HG02973 (cell line): Measurements from ENCODE around the gene BCL2L13.
"Not testable (repeated sequence)": the region's sequence is repeated elsewhere in the genome, so short reads cannot be mapped to it uniquely, and the experiment has no call there.

ENCODE experiments used
- ATAC-seq: cut with Tn5 transposase; IDR thresholded peaks from one replicate; pipeline ENCODE4 v1.9.1; 2021; ENCODE audit warnings: moderate library complexity; ENCODE audit not compliant: unreplicated experiment

The BCL2L13 gene

DNA sequence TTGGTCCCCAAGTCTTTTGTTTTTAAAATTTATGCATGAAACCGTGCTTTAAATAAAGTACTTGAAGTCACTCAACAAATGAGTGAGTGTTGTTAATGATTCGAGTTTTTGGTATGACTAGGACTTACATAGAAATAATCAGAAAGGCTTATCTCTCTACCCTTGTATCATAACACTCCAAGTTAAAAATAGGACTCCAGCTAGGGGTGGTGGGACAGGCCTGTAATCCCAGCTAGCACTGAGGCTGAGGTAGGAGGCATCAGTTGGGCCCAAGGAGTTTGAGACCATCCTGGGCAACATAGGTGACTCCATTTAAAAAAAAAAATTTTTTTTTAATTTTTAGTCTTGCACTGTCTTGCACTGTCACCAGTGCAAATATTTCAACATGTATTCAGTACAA, 55.6 kb downstream of the BCL2L13 start:
- no peak for ATAC-seq

DNA sequence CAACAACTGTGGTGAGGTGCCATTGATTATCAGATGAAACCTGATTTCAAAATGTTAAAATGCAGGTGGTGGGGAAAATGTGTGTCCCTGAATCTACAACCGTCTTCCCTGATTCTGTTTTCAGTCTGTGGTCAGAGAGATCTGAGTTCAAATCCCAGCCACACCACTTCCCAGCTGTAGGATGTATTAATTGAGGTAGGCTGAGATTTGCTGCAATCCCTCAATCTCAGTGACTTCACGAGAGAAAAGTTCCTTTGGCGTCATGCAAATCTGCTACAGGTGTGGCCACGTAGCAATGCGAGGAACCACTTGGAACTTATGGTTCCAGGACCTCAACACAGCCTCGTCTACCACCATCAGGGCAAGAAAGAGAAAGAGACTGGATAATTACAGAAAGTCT, 56.2 kb downstream of the BCL2L13 start:
- ATAC-seq, result no peak

DNA sequence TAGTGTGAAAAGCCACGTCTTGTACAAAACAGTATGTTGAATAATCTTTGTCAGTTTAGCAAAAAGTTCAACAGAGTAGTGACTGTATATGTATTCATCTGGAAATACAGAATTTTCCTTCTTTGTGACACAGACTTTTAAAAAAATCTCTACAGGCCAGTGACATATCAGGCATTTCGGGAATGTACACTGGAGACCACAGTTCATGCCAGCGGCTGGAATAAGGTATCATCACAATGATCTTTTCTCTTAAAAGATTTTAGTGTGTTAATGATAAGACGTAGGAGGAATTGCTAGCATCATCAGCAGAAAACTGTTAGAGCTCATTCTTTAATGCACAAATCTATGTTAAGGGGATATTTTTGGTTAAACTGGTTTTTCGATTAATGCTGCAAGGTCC, 57.4 kb downstream of the BCL2L13 start:
- ATAC-seq, result no peak

DNA sequence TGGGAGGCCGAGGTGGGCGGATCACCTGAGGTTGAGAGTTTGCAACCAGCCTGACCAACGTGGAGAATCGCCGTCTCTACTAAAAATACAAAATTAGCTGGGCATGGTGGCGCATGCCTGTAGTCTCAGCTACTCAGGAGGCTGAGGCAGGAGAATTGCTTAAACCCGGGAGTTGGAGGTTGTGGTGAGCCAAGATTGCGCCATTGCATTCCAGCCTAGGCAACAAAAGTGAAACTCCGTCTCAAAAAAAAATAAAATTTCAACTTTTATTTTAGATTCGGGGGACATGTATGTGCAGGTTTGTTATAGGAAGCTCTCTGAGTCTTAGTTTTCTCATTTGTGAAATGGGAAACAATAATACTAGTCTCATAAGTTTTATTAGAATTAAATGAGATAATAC, 58.6 kb downstream of the BCL2L13 start:
- not testable (repeated sequence) for ATAC-seq

DNA sequence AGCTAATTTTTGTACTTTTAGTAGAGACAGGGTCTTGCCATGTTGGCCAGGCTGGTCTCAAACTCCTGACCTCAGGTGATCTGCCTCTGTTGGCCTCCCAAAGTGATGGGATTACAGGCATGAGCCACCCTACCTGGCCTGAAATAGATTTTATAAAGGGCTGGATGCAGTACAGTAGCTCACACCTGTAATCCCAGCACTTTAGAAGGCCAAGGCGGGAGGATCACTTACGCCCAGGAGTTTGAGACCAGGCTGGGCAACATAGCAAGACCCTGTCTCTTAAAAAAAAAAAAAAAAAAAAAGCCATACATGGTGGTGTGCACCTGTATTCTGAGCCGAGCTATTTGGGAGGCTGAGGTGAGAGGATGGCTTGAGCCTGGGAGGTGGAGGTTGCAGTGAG, 59.7 kb downstream of the BCL2L13 start:
- not testable (repeated sequence) for ATAC-seq

DNA sequence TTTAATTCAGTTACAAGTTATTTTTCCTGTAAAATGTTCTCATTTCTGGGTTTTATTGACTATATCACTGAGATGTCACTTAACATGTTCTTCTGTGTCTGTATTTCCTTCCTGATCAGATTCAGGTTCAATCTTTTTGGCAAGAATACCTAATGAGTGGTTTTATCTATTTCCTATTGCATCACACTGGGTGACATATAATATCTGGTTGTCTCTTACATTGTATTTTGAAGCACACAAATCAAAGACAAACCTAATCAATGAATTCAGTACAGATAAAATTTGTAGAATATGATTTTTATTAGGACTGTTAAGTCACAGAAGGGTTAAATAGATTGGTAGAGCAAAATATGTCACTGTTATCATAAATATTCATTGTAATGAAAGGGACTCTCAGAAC, 60.4 kb downstream of the BCL2L13 start:
- no peak for ATAC-seq

DNA sequence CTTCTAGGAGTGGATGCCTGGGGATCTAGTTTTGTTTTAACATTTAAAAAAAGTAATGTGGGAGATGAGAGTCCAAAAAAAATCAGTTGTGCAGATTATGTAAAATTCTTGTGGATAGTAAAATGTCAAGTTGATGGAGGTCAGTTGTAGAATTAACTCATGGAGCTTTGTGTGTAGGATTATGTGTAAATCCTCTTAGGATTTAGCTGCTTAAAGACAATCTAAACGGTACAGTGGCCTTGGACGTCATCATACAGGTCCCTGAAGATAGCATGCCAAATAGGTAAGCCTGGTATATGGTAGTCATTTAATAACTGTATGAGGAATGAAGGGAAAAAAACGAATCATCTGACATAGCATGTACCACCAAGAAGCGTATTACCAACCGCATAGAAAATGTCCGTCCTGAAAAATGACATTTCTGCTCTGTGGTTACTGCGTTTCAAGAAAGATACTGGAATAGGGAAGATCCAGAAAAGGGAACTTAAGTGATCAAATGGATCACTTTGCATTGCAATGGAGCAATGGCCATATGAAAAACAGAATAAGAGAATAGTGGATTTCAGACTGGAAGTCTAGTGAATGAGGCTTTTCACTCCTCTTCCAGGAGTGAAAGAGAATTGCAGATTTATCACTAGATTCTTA, 61.3 kb downstream of the BCL2L13 start:
- no peak for ATAC-seq

DNA sequence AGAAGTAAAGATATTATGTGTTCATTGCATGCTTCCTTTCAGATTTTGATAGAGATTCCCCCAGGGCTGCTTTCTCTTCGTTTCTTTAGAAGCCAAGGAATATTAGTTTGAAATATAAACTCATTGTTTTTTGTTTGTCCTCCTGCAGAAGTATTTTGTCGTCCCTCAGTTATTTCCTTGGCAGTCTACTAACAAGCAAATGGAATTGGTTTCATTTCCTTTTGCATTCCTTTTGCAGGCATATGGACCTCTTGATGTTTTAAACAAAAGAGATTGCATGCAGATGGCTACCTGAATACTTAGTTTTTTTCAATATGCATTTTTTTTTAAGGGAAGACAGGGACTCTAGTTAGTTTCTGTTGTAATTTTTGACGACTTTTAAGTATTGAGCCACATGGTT, 62.2 kb downstream of the BCL2L13 start:
- no peak for ATAC-seq

DNA sequence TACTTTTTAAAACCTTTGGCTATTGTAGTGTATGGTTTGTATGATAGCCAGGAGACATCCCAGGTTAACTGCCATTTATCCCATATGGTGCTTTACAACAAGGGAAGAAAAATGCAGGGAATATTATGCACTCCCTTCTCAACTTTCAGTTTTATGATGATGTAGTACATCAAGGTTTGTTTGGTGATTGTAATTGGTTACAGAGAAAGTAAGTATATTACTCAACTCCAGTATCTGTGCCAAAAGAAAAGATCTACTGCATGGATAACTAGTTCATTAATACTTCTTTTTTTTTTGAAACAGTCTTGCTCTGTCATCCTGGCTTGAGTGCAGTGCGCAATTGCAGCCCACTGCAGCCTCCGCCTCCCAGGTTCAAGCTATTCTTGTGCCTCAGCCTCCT, 65.3 kb downstream of the BCL2L13 start:
- ATAC-seq, result no peak

DNA sequence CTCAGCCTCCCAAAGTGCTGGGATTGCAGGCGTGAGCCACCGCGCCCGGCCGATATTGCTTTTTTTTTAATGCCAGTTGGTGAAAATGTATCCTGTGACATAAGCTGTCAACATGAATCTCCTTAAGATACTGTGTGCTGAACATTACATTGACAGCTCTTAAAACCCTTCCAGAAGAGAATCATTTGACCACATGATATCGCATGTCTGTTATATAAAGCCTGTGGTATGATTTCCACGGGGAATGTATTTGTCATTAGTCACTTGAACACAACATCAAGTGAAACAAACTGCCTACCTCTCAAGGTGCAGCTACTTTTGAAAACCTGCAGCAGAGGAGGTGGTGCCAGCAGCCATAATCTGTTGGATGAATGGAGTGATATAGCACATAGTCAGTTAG, 67.0 kb downstream of the BCL2L13 start:
- ATAC-seq, result no peak

DNA sequence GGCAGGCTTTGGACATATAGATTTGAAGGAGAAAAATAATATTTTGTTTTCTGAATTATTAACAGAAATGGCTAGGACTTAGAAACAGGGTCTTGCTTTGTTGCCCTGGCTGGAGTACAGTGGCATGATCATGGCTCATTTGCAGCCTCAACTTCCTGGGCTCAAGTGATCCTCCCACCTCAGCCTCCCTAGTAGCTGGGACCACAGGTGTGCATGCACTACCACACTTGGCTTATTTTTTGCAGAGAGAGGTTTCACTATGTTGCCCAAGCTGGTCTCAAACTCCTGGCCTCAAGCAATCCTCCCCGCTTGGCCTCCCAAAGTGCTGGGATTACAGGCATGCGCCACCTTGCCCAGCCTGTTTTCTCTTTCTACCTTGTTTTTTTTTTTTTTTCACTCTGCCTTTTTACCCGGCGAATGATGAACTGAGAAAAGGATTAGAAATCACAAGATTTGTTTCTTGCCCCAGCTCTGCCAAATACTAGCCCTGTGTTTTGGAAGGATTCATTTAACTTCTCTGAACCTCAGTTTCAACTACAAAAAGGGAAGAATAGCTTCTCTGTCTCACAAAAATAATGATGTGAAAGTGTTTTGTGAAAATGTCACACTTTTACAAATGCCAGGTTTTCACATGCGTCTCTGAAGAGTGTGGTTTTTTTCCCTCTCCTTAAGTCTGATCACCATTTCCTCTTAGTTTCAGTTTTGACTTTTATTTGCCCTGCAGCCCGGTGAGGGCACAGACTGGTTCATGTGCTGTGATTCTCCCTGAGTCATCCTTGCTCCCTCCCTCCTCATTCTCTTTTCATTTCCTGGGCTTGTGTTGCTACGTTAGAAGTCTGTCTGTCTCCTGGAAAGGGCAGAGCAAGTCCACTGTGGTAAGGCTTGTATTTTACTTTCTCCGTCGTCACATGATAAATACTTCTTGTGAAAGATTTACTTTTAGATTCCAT, 67.7 kb downstream of the BCL2L13 start:
- ATAC-seq, result peak; percentile 69

DNA sequence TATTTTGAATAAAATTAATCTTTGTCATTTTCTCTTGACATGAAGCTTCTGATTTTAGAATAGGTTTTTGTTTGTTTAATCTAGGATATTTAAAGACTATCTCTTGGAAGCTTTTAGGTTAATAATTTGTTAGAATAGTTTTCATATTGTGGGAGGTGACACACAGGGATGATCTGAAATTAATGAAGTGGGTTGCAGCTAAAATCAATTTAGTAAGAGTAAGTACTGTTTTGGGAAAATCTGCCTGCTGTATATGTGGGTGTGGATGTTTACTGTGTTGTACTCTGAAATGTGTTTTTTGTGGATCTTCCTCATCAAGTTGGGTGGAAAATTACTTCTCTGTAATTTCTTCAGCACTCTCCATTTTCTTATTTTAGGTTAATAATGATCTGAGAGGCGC, 68.4 kb downstream of the BCL2L13 start:
- no peak for ATAC-seq

DNA sequence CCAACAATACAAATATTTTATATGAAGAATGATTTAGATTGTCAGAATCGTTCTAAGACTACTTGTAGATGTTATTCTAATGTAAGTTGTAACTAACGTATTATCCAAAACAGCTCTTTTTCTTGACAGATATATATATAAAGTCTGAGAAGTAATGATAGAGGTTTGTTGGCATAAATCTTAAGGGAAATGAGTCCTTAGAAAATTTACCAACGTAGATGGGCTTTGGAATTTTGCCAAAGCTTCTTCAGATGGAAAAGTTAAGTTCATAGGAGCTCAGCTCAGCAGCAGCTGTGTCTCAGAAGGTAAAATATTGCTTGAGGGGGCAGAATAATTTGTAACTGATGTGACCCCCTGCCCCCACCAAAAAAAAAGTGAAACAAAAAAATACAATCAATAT, 69.0 kb downstream of the BCL2L13 start:
- ATAC-seq, result no peak

DNA sequence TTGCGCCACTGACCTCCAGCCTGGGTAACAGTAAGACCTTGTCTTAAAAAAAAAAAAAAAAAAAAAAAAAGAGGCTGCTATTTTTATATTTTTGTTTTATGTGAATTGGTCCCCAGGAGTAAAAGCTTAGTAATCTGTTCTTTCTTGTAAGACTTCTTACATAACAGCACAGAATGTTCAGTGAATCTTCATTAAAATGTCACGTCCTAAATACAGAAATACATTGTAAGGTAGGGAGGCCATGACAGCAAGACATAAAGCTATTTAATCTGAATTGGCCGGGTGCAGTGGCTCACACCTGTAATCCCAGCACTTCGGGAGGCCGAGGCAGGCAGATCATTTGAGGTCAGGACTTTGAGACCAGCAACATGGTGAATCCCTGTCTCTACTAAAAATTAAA, 71.5 kb downstream of the BCL2L13 start:
- ATAC-seq, result no peak

DNA sequence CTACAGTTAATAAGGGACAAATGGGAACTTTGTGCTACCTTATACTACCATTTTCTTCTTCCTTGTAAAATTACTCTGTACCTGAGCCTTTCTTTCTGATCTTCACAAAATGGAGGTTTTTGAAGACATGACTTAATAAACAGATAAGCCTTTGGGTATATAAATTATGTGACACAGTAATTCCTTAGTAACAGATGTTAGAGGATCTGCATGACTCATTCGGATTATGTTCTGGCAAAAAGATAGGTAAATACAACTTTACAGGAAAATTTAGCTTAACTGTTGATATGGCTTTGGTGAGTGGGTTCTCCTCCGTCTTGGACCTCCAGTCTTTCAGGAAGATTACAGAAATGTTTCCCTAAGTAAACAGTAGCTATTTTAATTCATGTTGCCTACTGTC, 73.9 kb downstream of the BCL2L13 start:
- no peak for ATAC-seq

DNA sequence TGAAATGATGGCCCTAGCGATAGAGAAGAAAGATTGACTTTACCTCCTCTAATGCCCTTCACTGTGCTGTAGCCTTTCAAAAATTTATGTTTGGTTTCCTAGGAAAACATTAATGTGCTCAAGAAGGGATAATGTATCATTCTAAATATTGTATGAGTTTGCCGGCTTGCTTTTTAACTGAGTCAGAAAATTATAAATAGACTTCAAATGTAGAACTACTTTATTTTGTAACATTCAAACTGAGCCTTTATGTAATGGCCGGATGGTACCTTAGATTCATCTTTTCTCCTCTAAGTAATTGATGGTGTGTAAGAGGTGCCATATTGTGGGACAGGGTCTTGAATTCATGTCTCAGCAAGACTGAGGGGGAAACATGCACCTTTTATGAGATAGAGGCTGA, 78.0 kb downstream of the BCL2L13 start:
- ATAC-seq, result no peak

DNA sequence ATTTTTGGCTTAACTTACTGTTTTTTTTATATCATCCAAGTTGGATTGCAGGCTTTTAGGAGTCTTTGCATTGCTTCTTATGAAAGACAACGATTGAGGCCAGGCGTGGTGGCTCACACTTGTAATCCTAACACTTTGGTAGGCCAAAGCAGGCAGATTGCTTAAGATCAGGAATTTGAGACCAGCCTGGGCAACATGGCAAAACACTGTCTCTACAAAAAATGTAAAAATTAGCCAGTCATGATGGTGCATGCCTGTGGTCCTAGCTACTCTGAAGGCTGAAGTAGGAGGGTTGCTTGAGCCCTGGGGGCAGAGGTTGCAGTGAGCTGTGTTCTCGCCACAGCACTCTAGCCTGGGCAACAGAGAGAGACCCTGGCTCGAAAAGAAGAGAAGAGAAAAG, 79.2 kb downstream of the BCL2L13 start:
- no peak for ATAC-seq

DNA sequence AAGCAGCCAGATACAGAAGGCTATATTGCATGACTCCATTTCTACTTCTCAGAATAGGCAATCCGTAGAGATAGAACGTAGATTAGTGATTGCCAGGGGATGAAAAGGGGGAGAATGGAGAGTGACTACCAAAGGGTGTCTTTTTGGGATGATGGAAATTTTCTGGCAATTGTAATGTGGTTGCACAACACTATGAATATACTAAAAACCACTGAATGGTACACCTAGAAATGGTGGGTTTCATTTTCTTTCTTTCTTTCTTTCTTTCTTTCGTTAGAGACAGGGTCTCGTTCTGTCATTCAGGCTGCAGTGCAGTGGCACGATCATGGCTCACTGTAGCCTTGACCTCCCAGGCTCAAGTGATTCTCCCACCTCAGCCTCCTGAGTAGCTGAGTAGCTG, 81.4 kb downstream of the BCL2L13 start:
- ATAC-seq, result no peak

DNA sequence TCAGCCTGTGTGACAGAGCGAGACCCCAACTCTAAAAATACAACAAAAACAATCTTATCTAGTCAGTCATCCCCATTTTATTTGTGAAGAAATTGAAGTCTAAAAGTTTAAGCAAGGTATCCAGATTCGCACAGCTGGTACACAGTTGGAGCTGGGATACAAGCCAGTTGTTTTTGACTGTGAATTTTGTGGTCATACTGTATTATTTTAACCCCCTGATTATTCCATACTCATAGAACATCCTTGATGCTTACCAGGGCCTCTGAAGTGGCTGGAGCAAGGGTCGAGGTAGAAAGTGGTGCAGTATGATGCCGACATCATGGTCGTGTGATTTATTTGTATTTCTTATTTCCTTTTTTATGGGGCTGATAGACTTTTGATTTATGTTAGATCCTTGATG, 85.7 kb downstream of the BCL2L13 start:
- ATAC-seq, result no peak

DNA sequence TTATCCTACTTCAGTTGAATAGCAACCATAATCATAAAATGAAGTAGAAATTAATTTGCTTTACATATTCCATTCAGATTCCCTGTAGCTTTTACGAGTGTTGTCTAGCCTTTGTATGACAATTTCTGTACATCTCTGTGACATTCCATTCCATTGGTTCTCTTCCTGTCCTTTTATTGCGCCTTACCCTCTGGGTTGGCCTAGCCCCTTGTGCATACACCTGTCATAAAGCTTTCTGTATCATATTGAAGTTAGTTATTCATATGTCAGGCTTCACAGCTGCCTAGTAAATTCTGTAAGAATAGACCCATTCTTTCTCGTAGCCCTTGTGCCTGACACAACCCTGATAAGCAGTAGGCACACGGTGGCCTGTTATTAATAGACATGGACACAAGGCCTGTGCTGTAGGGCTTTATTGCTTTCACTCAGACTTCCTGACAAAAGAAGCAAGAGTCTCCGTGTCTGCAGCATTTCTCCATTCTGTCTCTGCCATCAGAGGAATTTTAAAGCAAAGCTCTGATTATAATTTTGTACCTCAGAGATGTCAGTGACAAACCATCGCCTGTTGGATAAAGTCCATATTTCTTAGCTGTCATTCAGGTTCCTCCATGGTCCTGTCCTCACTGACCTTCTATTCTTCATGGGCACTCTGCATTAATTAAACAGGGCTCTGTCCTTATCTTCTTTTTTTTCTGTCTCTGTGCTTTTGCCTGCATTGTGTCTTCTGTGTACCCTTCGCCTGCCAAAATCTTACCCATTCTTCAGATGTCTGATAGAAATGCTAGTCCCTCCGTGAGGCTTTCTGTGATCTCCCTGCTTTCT, 86.3 kb downstream of the BCL2L13 start:
- no peak for ATAC-seq

DNA sequence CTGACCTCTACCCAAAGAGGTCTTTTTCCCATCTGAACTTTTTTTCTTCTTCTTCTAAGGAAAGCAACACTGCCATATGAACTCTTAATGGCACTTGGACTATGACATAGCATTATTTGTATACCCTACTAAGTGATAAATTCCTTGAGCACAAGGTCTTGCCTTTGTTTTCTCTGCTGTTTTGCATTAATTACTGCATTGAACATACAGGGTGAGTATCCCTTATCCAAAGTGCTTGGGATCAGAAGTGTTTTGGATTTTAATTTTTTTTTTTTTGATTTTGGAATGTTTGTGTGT, 86.9 kb downstream of the BCL2L13 start:
- no peak for ATAC-seq
